Amniotic epithelial cell (primary cell): ENCODE data around the gene CDH23.

Source experiments
- DNase-seq: peaks from one replicate; pipeline ENCODE4 v3.0.0-alpha.2; 2010; ENCODE audit warnings: low read depth

Gene CDH23

DNA sequence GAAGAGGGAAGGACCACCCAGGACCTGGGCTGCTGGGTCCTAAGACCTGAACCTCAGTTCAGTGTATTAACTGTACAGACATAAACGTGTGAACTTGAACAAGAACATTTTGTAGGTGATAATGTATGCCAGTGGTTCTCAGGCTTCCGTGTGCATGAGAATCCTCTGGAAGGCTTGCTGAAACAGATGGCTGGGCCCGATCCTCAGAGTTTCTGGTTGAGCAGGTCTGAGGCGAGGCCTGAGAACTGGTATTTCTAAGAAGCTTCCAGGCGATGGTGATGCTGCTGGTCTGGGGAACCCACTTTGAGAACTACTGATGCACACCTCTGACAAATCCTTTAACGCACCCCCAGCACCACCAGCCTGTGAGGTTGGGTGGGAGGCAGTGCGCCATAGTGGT is 70.4 kb downstream of the CDH23 start:
- DNase-seq: no peak

DNA sequence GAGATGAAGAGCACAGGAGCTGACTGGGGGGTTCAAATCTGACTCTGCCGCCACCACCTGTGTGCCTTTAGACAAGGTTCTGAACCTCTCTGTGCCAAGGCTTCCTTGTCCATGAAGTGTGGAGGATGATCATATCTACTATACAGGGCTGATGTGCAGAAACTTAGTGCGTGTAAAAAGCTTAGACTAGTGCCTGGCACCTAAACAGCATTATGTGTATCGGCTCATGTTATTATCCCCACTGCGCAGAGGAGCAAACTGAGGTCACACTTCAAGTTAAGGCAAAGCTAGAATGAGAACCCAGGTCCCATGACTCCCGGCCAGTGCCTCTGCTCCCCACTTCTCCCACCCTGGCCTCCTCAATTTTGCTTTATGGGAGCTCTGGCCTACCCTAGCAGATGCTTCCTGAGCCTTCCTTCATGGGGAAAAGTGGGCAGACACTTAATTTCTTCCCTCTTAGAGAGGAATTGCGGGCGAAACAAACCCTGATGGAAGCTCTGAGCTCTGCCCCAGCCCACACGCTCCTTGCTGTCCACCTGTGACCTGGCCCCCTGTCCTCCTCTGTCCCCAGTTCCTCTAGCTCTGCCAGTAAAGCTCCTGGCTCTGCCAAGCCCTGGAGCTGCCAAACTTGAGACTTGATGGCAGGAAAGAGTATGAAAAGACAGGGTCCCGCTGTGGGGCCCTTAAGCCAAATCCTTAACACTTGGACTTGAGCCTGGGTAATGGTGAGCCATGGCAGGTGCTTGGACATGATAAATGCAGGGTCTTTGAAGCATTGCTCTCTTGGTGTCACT is 71.0 kb downstream of the CDH23 start:
- DNase-seq: no peak

DNA sequence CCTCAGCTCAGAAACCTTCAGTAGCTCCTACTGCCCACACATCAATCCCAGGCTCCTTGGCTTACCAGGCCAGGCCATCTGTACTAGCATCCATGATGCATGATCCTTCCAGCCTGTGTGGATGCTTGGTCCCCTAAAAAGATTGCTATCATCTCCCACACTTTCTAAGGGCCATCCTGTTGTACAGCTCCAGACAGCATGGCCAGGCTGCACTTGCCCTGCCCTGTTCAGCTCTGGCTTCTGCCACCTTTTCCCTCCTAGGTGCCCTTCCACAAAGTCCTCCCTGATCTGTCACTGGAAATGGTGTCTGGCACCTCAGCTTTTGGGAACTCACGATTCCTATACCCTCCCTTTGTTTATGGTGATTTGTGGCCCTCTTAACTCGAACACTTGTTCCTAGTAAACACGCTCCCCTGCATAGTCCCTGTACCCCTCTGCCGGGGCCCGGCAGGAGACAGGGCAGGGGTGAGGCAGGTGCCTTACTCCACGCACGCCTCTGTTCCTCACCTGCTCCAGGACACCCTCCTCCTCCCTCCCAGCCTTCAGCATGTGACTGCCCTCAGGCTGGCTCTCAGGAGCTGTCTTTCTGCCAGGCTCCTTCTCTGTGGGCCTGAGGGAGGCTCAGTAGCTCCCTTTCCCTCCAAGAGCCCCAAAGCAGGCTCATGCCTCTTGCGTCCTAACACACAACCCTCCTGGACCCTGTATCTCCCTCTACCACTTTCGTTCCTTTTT is 71.8 kb downstream of the CDH23 start:
- DNase-seq: no peak

DNA sequence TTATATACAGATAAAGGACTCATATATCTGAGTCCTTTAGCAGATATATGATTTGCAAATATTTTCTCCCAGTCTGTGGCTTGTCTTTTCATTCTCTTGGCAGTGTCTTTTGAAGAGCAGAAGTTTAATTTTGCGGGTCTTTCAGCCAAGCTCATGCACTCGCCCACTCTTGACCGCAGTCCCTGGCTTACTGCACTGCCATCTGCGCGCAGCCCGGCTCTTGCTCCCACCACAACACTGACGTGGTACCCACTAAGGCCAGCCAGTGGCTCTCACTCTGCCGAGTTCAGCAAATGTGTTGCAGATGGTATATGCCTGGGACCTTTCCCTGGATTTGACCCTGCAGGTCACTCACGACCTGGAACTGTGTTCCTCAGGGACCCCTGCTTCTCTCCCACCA is 74.3 kb downstream of the CDH23 start:
- no peak for DNase-seq

DNA sequence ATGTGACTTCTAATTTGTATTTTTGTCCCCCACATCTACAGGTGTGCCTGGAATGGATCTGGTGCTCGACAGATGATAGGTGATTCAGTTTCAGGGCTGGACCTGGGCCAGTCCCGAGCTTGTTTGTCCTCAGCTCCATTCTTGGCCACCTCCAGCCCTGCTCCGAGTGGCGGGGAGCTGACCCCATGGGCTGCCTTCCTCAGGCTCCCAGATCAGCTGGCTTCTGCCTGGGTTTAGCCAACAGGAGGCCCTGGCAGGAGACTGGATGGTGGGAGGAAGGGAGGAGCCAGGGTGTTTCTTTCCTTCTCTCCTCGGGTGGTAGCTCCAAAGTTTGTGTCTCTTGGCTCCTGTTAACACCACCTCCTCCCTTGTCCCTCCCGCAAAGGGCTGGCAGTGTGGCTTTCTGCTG is 75.2 kb downstream of the CDH23 start:
- DNase-seq: no peak

DNA sequence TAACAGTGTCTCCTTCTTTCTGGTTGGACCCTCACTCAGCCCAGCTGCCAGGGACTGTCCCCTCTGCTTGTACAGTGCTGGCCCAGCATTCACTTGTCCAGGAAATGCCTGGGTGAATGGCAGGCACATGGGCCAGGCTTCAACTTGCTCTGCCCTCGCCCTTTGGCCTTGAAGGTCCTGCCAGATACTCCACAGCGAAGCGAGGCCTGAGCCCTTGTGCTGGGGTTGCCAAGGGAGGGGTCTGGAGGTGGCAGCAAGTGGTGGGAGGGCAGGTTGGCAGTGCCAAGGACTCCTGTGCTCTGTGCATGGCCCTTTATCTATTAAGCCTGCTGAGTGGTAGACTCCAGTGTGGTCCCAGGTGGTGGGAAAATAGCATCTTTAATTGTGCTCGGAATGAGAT is 75.7 kb downstream of the CDH23 start:
- no peak for DNase-seq

DNA sequence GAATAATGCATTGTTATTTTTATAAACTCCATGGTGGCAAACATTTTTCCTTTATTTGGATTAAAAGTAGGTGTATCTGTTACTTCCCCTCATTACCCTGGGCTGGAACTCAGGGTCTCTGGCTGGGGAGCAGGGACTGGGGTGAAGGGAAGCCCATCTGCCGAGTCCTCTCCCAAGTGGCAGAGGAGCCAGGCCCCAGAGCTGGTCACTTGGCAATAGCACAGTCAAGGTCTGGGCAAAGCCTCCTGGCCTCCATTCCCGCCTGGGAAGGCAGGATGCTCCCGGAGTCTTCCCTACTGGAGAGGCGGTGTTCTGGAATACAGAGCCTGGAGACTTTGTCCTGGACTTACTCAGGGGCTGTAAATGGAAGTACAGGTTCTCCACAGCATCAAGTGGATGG is 76.2 kb downstream of the CDH23 start:
- no peak for DNase-seq

DNA sequence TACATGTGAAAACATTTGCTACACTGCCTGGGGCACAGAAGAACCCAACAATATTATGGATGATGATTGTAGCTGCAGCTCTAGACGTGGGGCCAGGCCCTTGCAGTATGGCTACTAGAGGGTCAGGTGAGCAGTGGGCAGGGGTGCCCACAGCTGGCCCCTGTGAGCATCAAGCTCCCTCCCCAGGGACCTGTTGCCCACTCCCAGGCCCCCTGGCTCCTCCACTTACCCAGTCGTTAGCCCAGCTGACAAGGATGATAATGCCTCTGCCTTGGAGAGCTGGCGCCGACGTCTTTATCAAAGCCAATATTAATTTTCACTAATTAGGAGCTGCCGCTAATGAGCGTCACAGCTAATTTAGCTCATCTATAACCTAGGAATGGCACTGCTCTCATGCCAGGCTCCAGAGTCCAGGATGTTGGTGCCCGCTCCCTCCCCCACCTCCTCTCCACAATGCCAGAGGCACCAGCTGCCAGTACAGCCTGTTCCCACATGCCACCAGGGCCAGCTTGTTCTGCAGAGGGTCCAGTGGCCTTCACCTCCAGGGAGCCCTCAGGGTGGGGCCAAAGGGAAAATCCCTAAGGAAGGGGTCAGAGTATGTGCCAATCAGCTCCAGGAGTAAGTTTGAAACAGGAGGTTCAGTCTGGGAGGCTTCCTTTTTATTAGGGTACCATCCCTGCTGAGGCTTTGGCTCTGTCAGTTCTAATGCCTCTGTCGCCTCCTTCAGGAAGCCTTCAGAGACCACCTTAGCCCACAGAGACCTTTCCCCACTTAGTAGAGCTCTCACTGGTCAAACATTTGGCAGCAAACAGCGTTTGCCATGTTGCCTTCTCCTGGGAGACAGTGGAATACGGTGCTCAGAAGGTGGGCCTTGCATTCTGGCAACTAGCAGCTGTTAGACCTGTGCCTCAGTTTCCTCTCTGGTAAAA is 77.2 kb downstream of the CDH23 start:
- no peak for DNase-seq

DNA sequence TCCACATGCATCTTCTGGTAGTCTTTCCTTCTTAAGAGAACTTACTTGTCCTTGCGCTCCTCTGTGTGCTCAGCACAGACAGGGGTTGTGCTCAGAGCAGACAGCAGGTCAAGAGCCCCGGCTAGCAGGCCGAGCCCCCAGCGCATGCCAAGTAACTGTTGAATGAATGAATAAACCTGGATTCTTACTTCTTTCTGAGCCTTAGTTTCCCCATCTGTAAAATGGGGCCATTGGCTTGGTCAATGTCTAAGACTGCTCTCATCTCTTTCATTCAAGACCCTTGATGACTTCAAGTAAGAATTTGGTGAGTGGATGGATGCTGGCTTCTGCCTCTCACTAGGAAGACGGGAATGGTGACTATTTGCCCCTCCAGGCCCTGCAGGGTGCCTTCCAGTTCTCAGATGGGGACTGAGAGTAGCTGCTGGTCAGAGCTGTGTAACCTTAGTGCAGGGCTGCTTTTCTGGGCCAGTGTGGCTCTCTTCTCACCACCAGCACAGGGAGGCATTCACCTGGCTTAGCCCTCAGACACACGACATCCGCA is 78.1 kb downstream of the CDH23 start:
- no peak for DNase-seq

DNA sequence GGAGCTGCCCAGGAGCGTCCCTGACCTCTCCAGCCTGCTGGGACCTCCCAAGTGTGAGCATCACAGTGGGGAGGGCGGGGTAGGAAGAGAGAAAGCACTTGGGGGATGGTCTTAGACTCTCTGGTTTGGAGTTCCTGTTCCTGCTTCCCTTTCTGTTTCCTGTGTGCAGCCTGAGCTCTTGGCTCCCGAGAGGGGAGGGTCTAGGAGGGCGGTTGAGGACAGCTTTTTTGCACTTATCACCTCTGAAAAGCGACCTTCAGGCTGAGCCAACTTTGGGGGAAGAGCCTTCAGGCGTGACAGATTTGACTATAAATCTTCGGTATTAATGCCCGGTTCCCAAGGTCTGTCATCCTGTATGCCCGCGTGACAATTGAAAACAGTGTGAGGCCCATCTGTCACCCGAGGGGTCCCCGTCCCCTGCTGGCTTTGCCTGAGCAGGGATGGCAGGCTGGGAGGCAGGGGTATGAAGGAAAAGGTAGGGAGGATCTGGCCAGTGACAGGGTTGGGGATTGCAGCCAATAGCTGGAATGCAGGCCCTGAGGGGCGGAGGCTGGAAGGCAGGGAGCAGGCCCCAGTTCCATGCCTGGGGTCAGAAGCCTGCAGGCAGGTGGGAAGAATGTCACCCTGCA is 78.6 kb downstream of the CDH23 start:
- no peak for DNase-seq

DNA sequence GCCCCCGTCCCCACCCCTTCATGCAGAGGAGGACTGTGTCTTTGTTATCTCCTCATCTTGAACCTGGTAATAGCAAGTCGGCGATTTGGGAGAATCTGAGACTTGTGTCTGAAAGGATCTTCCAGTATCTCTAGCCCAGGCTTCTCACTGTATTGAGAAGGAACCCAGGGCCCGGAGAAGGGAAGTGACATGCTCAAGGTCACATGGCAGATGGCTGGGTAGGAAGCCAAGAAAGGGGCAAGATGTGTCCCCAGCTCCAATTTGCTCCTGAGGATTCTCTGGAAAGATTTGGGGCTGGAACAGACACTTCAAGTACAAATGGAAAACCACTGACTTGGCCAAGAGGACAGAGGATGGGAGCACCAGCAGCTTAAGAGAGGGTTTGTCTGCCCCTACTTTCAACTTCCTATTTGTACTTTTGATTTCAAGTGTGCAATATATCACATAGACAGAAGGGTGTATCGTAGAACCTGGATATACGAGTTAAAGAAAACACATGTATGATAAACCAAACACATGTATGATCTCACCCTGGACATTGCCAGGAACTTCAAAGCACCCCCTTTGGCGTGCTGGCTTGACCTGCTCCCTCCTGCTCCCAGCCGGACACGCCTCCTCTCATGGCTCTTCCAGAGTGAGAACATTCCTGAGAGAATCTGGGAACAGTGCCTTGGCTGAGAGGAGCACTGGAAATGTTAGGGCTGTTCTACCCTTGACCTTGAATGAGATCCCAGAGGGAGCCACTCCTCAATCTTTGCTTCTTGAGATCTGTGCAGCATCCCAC is 79.7 kb downstream of the CDH23 start:
- DNase-seq: no peak

DNA sequence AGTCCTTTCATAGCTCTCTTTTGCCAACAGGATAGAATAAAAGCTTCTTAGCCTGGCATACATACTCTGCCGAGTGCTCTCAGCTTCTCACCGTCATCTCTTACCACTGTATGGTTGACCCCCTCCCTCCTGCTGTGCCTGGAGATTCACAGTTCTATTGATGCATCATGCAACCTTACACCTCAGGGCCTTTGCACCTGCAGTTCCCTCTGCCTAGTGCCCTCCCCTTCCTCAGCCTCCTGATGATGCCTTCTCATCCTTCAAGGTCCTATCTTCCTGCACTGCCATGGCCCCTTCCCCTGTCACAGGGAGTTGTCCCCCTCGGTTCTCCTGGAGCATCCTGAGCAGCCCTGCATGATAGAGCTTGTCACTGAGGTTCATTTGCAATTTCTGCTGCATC is 81.5 kb downstream of the CDH23 start:
- no peak for DNase-seq

DNA sequence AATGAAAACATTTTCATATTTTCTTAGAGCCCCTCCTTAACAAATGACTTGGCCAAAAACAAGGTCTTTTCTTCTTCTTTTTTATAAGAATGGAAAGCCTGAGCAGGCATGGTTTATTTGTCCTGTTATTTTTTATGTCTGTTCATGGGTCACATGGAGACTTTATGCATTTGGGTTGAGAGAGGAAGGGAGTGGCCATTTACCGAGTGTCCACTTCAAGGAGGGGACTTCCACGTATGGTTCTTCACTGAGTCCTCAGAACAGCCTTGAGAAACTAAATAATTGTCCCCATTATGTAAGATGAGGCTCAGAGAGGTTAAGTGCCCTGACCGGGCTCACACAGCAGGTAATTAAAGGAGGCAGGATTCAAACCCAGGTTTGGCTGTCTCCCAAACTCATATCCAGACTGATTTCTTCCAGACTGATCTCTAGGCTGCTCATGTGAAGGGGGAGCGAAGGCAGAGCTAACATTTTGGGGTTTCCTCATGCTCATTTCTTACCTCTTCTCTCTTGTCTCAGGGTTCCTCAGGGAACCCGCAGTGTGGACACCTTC is 82.2 kb downstream of the CDH23 start:
- DNase-seq: no peak

DNA sequence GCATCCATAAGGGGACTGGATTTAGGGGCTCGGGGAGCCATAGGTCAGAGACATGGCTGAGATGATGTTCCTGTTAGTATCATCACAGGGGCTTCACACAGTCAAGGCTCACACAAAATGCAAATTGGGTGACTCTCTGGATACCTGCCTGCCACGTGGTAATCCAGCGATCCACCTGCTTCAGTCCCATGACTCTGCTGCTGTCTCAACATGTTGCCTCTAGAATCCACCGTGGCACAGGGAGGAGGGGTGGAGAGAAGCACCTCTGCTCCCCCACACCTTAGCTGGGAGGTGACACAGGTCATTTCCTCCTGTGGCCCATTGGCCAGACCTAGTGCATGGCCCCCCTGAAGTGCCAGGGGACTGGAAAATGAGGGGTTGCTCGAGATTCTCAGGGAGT is 83.1 kb downstream of the CDH23 start:
- no peak for DNase-seq

DNA sequence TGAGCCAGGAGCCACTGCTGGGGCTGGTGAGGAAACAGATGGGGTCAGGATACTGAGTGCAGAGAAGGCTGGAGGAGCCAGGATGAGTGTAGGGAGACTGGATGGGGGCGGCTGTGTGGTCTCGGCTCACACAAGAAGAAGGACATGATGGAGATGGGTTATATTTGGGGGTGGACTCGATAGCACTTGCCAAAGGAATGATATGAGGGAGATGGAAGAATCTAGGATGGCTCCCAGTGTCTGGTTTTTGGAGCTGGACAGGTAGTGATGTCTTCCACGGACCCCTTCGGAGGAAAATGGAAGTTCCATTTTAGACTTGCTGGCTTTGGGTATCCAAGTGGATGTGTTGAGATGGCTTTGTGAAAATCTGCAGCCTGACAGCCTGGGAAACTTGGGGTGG is 83.9 kb downstream of the CDH23 start:
- no peak for DNase-seq

DNA sequence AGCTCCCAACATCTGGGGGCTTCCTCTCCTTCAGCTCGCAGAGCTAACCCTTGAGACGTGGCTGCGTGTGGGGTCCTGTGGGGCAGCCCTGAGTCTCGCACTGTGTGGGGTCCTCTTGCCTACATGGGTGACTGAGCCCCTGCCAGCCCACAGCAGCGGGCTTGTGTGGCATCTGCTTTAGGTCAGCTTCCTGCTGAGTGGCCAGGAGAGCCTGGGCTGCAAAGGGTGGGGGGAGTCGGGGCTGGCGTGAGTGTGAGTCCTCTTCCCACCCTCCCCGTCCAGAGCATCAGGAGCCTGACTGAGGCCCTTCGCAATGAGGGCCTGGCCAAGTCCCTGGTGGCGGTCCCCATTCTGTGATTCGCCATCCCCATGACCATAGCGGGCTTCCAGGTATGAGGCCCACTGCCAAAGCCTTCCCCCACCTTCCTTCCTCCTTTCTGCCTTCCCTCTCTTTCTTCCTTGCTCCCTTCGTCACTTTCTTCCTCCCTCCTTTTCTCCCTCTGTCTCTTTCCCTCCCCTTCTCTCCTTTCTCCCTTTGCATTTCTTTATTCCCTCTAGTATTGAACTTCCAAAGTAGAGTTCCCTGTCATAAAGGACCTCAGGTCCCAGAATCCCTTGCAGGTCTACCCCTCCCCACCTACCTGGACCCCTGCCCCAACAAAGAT is 85.2 kb downstream of the CDH23 start:
- DNase-seq: no peak

DNA sequence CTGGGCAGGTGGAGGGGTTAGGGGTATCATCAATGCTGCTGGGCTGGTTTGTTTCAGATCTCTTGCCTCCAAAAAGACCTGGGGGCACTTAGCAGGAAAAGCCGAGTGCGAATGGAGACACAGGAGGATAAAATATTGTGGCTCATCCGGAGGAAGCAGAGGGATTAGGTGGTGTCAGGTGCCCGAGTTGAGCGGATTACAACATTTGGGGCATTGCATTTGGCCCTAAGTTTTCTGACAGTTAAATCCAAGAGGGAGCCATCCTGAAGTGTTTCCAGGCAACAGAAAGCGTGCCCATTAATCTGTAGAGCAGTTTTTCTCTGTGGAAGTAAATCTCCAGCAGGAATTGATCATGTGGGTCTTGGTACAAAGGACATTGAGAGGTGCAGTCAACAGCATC is 85.9 kb downstream of the CDH23 start:
- DNase-seq: no peak

DNA sequence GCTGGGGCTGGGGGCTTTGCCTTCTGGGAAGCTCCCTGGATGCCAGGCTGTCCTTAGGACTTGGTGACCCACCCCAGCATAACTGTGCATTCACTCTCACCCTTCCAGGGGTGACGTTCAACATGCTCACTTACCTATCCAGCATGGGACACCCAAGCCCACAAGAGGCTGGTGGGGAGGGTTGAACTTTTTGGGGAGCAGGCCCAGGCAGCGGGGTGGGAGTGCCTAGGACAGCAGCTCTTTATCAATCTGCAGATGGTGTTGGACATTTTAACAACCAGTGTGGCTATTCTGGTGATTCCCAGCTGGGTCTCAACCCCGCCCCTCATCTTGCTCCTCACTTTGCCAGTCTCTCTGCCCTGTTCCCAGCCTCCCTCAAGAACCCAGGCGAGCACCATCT is 86.4 kb downstream of the CDH23 start:
- no peak for DNase-seq

DNA sequence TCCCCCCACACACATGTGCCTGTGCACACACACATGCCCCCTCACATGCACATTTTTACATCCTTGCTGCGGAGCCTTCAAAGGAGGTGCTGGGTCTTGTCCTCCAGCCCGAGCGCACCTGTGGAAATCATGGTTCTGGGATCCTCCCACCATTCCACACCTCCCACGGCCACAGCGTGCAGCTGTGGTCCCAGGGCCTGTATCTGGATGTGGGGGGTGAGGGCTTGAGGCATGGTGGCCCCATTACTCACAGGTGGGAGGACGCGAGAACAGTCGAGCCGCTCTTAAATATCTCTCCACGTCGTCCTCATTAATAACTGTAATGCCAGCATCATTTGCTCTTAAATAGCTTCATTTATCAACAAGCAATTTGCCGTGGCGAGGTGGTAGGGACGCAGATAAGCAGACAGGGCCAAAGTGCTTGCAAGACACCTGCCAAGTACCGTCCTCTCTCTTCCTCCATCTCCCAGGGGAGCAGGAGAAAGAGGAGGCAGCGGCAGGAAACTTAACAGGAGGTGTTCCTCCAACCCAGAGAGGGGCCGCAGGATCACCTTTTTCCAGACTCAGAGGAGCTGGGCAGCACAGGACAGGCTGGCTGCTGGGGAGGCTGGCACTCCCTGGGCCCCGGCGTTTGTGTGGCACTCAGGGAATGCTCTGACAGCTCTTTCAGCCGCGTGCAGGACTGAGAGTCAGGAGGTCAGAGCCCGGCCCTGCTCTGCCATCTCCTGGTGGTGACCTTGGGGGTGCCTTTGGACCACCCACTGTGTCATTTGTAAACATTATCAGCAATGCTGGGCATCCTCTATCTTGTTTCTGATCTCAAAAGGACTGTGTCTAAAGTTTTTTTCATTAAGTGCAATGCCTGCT is 87.4 kb downstream of the CDH23 start:
- no peak for DNase-seq
